ELR (cell line): Measurements from ENCODE around the gene SLC22A17.
A peak's percentile ranks its signal among the peaks of the same experiment; 100 is the strongest.
"Not testable (repeated sequence)": the region's sequence is repeated elsewhere in the genome, so short reads cannot be mapped to it uniquely, and the experiment has no call there.

Experiments used
- DNase-seq: peaks from one replicate; pipeline ENCODE4 v3.0.0-alpha.2; 2015; ENCODE audit warnings: low read depth

The SLC22A17 gene

GRCh38 chr14:23352506-23353432 lies at the start of gene SLC22A17:
Gene SLC22A17 (minus strand): TSS chr14:23352887.
- DNase-seq: peak; percentile 80

GRCh38 chr14:23401291-23401690 lies 48.6 kb upstream of the SLC22A17 start:
- no peak for DNase-seq

GRCh38 chr14:23400496-23401149 lies 47.9 kb upstream of the SLC22A17 start:
- DNase-seq: not testable (repeated sequence)

GRCh38 chr14:23399591-23399990 lies 46.9 kb upstream of the SLC22A17 start:
- DNase-seq: no peak

GRCh38 chr14:23399136-23399535 lies 46.4 kb upstream of the SLC22A17 start:
- no peak for DNase-seq

GRCh38 chr14:23398348-23398747 lies 45.7 kb upstream of the SLC22A17 start:
- DNase-seq: no peak

GRCh38 chr14:23396781-23397407 lies 44.2 kb upstream of the SLC22A17 start:
- no peak for DNase-seq

- DNase-seq: no peak
Measured at GRCh38 chr14:23396126-23396525, 43.4 kb upstream of the SLC22A17 start.

- DNase-seq: no peak
Measured at GRCh38 chr14:23392613-23393012, 39.9 kb upstream of the SLC22A17 start.

GRCh38 chr14:23389871-23390270 lies 37.2 kb upstream of the SLC22A17 start:
- DNase-seq: not testable (repeated sequence)

GRCh38 chr14:23389396-23389795 lies 36.7 kb upstream of the SLC22A17 start:
- no peak for DNase-seq

- no peak for DNase-seq
Measured at GRCh38 chr14:23388996-23389395, 36.3 kb upstream of the SLC22A17 start.

- DNase-seq: no peak
Measured at GRCh38 chr14:23387916-23388882, 35.5 kb upstream of the SLC22A17 start.

GRCh38 chr14:23386999-23387398 lies 34.3 kb upstream of the SLC22A17 start:
- no peak for DNase-seq

GRCh38 chr14:23386266-23386657 lies 33.6 kb upstream of the SLC22A17 start:
- not testable (repeated sequence) for DNase-seq

- no peak for DNase-seq
Measured at GRCh38 chr14:23385642-23386265, 33.1 kb upstream of the SLC22A17 start.

GRCh38 chr14:23385244-23385641 lies 32.6 kb upstream of the SLC22A17 start:
- no peak for DNase-seq

GRCh38 chr14:23384364-23385080 lies 31.8 kb upstream of the SLC22A17 start:
- DNase-seq: no peak

GRCh38 chr14:23382731-23383440 lies 30.2 kb upstream of the SLC22A17 start:
- DNase-seq: no peak

GRCh38 chr14:23382276-23382675 lies 29.6 kb upstream of the SLC22A17 start:
- DNase-seq: no peak
